NCI-H82 treated with DMSO at 0.1 percent for 48 hours (cell line): ENCODE measurements around the gene ARF5.

Source experiments
- DNase-seq: peaks from one replicate; lab custom pipeline; 2025; ENCODE audit not compliant: unreplicated experiment; lab: John Stamatoyannopoulos, UW

The ARF5 gene

GRCh38 chr7:127588697-127589482, 679 bp downstream of the ARF5 start:
- DNase-seq, result peak; percentile 64

GRCh38 chr7:127589896-127590295, 1.7 kb downstream of the ARF5 start:
- DNase-seq, result no peak

GRCh38 chr7:127591189-127591588, 3.0 kb downstream of the ARF5 start:
- DNase-seq, result no peak

- no peak for DNase-seq
Observed at GRCh38 chr7:127591591-127591990, 3.4 kb downstream of the ARF5 start.

- DNase-seq, result no peak
Observed at GRCh38 chr7:127592550-127592949, 4.3 kb downstream of the ARF5 start.

- DNase-seq, result no peak
Observed at GRCh38 chr7:127594490-127594889, 6.3 kb downstream of the ARF5 start.

- no peak for DNase-seq
Observed at GRCh38 chr7:127595737-127596136, 7.5 kb downstream of the ARF5 start.

GRCh38 chr7:127598318-127598717, 10.1 kb downstream of the ARF5 start:
- no peak for DNase-seq

- no peak for DNase-seq
Observed at GRCh38 chr7:127600885-127601284, 12.7 kb downstream of the ARF5 start.

GRCh38 chr7:127608446-127608845, 20.2 kb downstream of the ARF5 start:
- no peak for DNase-seq

- DNase-seq, result no peak
Observed at GRCh38 chr7:127609297-127609696, 21.1 kb downstream of the ARF5 start.

GRCh38 chr7:127612263-127612662, 24.1 kb downstream of the ARF5 start:
- DNase-seq, result no peak

- DNase-seq, result no peak
Observed at GRCh38 chr7:127616724-127617123, 28.5 kb downstream of the ARF5 start.

- DNase-seq, result no peak
Observed at GRCh38 chr7:127618042-127618441, 29.8 kb downstream of the ARF5 start, which contains the start of gene PAX4. Gene PAX4 (minus strand): TSS chr7:127618142. CDS start chr7:127615928, 2,214 bp downstream.

GRCh38 chr7:127618775-127619174, 30.6 kb downstream of the ARF5 start:
- no peak for DNase-seq

- DNase-seq, result no peak
Observed at GRCh38 chr7:127619681-127620405, 31.6 kb downstream of the ARF5 start.

GRCh38 chr7:127620406-127621233, 32.4 kb downstream of the ARF5 start:
- no peak for DNase-seq

- DNase-seq, result no peak
Observed at GRCh38 chr7:127625331-127625730, 37.1 kb downstream of the ARF5 start.

- no peak for DNase-seq
Observed at GRCh38 chr7:127628445-127628844, 40.2 kb downstream of the ARF5 start.

GRCh38 chr7:127629268-127629854, 41.1 kb downstream of the ARF5 start:
- no peak for DNase-seq

- no peak for DNase-seq
Observed at GRCh38 chr7:127632276-127632910, 44.2 kb downstream of the ARF5 start.
